HepG2 (cell line): Measurements from ENCODE around the gene ITIH2. TPM values are rescaled to one million over a fixed set of nuclear protein-coding genes. Genes with fewer than 3 reads are reported as not detected.

Source experiments
- CENPT ChIP-seq: sonication (generic); formaldehyde crosslinking; IDR thresholded peaks from 2 replicates; pipeline ENCODE4 v1.8.0; 2022; ENCODE audit warnings: low read depth, mild to moderate bottlenecking, moderate library complexity, missing genetic modification reagents
- DMAP1 ChIP-seq: IDR thresholded peaks from 2 replicates; pipeline ENCODE4 v1.6.1; 2016
- ELF1 ChIP-seq: sonication (generic); formaldehyde crosslinking; IDR thresholded peaks from 2 replicates; pipeline ENCODE4 v1.4.0; 2020; ENCODE audit warnings: missing genetic modification reagents
- EZH2 ChIP-seq: conservative IDR thresholded peaks from 2 replicates; pipeline ENCODE4 v1.6.1; 2012; ENCODE audit warnings: mild to moderate bottlenecking, low read depth, low read length, moderate library complexity
- HMGA1 ChIP-seq: sonication (generic); formaldehyde crosslinking; conservative IDR thresholded peaks from 2 replicates; pipeline ENCODE4 v1.4.0; 2020; ENCODE audit warnings: missing genetic modification reagents
- KLF11 ChIP-seq: IDR thresholded peaks from 2 replicates; pipeline ENCODE4 v1.6.1; 2016; ENCODE audit warnings: missing compliant biosample characterization
- MTA3 ChIP-seq: sonication (generic); formaldehyde crosslinking; IDR thresholded peaks from 2 replicates; pipeline ENCODE4 v1.4.0; 2020; ENCODE audit warnings: missing genetic modification reagents
- NCOA1 ChIP-seq: sonication (generic); formaldehyde crosslinking; IDR thresholded peaks from 2 replicates; pipeline ENCODE4 v1.9.0; 2021; ENCODE audit warnings: missing genetic modification reagents
- SMAD9 ChIP-seq: sonication (generic); formaldehyde crosslinking; IDR thresholded peaks from 2 replicates; pipeline ENCODE4 v1.5.1; 2020; ENCODE audit warnings: mild to moderate bottlenecking, missing genetic modification reagents
- TAF15 ChIP-seq: fragments of 200-400 bp; formaldehyde crosslinking; IDR thresholded peaks from one replicate; pipeline ENCODE4 v1.6.1; 2018; ENCODE audit warnings: mild to moderate bottlenecking, low read depth, low read length; ENCODE audit not compliant: poor library complexity, severe bottlenecking
- TEF ChIP-seq: sonication (generic); formaldehyde crosslinking; IDR thresholded peaks from 2 replicates; pipeline ENCODE4 v1.5.0; 2020; ENCODE audit warnings: missing genetic modification reagents
- ZBTB21 ChIP-seq: sonication (generic); formaldehyde crosslinking; IDR thresholded peaks from 2 replicates; pipeline ENCODE4 v1.4.0; 2020; ENCODE audit warnings: missing genetic modification reagents
- ZNF256 ChIP-seq: sonication (generic); formaldehyde crosslinking; conservative IDR thresholded peaks from 2 replicates; pipeline ENCODE4 v1.4.0; 2020; ENCODE audit warnings: missing genetic modification reagents
- ZNF724P ChIP-seq: sonication (generic); formaldehyde crosslinking; IDR thresholded peaks from 2 replicates; pipeline ENCODE4 v1.8.0; 2022; ENCODE audit warnings: missing genetic modification reagents, borderline replicate concordance
- ZNF879 ChIP-seq: sonication (generic); formaldehyde crosslinking; IDR thresholded peaks from 2 replicates; pipeline ENCODE4 v1.8.1; 2023; ENCODE audit warnings: missing genetic modification reagents
- polyA plus RNA-seq, 8 experiments: library from polyadenylated mRNA; depleted of rRNA in 3 of 8; stranded (reverse) in 7 of 8; unstranded in 1 of 8; fragments of >200 nt; fragmentation: Illumina TruSeq in 4 of 8; extraction: Trizol in 4 of 8; gene quantifications; 2 replicates each; pipeline versions ENCODE4 v1.2.1 to v1.2.3, GENCODE V29; 2011 to 2016; ENCODE audit warnings: low read depth in 4 of 8, missing spikeins in 1 of 8, mixed read lengths in 1 of 8; ENCODE audit not compliant: insufficient read depth in 1 of 8
- total RNA-seq, 5 experiments: library from RNA; depleted of rRNA; stranded (reverse); fragments of >200 nt; fragmentation: Illumina TruSeq; extraction: Trizol; gene quantifications; 2 replicates each; pipeline ENCODE4 v1.2.3, GENCODE V29; 2016; ENCODE audit warnings: low read depth in 1 of 5
- TF ChIP-seq, protein P1 (sequence below): sonication (generic); formaldehyde crosslinking; IDR thresholded peaks from 2 replicates; pipeline ENCODE4 v1.4.0; 2020; ENCODE audit warnings: missing genetic modification reagents
- TF ChIP-seq, protein P2 (sequence below): IDR thresholded peaks from 2 replicates; pipeline ENCODE4 v1.6.1; 2012; ENCODE audit warnings: low read length, improper control_type of control experiment
- TF ChIP-seq, protein P3 (sequence below): sonication (generic); formaldehyde crosslinking; IDR thresholded peaks from 2 replicates; pipeline ENCODE4 v1.8.0; 2022; ENCODE audit warnings: low read depth, missing genetic modification reagents
- TF ChIP-seq, protein P4 (sequence below): IDR thresholded peaks from 2 replicates; pipeline ENCODE4 v1.6.1; 2012; ENCODE audit warnings: inconsistent platforms

The ITIH2 gene
- total and polyA plus RNA-seq, 2 of the 13 experiments (the other 11 are each of a cell fraction or from before 2014, with no cell fraction given), result 1,197 to 1,427 TPM

GRCh38 chr10:7787857-7788638 lies 84.9 kb downstream of the ITIH2 start, which contains the start of the genes ATP5F1C and KIN (continued):
- TF ChIP-seq, protein P1, sequence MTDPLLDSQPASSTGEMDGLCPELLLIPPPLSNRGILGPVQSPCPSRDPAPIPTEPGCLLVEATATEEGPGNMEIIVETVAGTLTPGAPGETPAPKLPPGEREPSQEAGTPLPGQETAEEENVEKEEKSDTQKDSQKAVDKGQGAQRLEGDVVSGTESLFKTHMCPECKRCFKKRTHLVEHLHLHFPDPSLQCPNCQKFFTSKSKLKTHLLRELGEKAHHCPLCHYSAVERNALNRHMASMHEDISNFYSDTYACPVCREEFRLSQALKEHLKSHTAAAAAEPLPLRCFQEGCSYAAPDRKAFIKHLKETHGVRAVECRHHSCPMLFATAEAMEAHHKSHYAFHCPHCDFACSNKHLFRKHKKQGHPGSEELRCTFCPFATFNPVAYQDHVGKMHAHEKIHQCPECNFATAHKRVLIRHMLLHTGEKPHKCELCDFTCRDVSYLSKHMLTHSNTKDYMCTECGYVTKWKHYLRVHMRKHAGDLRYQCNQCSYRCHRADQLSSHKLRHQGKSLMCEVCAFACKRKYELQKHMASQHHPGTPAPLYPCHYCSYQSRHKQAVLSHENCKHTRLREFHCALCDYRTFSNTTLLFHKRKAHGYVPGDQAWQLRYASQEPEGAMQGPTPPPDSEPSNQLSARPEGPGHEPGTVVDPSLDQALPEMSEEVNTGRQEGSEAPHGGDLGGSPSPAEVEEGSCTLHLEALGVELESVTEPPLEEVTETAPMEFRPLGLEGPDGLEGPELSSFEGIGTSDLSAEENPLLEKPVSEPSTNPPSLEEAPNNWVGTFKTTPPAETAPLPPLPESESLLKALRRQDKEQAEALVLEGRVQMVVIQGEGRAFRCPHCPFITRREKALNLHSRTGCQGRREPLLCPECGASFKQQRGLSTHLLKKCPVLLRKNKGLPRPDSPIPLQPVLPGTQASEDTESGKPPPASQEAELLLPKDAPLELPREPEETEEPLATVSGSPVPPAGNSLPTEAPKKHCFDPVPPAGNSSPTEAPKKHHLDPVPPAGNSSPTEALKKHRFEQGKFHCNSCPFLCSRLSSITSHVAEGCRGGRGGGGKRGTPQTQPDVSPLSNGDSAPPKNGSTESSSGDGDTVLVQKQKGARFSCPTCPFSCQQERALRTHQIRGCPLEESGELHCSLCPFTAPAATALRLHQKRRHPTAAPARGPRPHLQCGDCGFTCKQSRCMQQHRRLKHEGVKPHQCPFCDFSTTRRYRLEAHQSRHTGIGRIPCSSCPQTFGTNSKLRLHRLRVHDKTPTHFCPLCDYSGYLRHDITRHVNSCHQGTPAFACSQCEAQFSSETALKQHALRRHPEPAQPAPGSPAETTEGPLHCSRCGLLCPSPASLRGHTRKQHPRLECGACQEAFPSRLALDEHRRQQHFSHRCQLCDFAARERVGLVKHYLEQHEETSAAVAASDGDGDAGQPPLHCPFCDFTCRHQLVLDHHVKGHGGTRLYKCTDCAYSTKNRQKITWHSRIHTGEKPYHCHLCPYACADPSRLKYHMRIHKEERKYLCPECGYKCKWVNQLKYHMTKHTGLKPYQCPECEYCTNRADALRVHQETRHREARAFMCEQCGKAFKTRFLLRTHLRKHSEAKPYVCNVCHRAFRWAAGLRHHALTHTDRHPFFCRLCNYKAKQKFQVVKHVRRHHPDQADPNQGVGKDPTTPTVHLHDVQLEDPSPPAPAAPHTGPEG (CRISPR knock-in tag), result no peak
- TF ChIP-seq NCOA1 (CRISPR knock-in tag) (no peak), ZBTB21 (CRISPR knock-in tag) (no peak), TAF15 (no peak), DMAP1 (peak; percentile 89; the same call in 1 of the 2 replicates), ZNF724P (CRISPR knock-in tag) (0 out of 2 replicates have a peak, but pooled peaks have one; percentile 80), EZH2 (no peak), TEF (CRISPR knock-in tag) (no peak), MTA3 (CRISPR knock-in tag) (no peak), SMAD9 (no peak), HMGA1 (no peak), ZNF879 (peak; percentile 57; the same call in 1 of the 2 replicates), ZNF256 (peak; percentile 19; the same call in 1 of the 2 replicates), CENPT (0 out of 2 replicates have a peak, but pooled peaks have one; percentile 48), KLF11 (CRISPR knock-in tag) (no peak), ELF1 (CRISPR knock-in tag) (peak; percentile 94)
- TF ChIP-seq, protein P2, sequence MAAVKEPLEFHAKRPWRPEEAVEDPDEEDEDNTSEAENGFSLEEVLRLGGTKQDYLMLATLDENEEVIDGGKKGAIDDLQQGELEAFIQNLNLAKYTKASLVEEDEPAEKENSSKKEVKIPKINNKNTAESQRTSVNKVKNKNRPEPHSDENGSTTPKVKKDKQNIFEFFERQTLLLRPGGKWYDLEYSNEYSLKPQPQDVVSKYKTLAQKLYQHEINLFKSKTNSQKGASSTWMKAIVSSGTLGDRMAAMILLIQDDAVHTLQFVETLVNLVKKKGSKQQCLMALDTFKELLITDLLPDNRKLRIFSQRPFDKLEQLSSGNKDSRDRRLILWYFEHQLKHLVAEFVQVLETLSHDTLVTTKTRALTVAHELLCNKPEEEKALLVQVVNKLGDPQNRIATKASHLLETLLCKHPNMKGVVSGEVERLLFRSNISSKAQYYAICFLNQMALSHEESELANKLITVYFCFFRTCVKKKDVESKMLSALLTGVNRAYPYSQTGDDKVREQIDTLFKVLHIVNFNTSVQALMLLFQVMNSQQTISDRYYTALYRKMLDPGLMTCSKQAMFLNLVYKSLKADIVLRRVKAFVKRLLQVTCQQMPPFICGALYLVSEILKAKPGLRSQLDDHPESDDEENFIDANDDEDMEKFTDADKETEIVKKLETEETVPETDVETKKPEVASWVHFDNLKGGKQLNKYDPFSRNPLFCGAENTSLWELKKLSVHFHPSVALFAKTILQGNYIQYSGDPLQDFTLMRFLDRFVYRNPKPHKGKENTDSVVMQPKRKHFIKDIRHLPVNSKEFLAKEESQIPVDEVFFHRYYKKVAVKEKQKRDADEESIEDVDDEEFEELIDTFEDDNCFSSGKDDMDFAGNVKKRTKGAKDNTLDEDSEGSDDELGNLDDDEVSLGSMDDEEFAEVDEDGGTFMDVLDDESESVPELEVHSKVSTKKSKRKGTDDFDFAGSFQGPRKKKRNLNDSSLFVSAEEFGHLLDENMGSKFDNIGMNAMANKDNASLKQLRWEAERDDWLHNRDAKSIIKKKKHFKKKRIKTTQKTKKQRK, result no peak
- TF ChIP-seq, protein P3, sequence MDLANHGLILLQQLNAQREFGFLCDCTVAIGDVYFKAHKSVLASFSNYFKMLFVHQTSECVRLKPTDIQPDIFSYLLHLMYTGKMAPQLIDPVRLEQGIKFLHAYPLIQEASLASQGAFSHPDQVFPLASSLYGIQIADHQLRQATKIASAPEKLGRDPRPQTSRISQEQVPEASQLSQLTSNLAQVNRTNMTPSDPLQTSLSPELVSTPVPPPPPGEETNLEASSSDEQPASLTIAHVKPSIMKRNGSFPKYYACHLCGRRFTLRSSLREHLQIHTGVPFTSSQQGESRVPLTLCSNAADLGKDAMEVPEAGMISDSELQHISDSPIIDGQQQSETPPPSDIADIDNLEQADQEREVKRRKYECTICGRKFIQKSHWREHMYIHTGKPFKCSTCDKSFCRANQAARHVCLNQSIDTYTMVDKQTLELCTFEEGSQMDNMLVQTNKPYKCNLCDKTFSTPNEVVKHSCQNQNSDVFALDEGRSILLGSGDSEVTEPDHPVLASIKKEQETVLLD, result no peak
- TF ChIP-seq, protein P4, sequence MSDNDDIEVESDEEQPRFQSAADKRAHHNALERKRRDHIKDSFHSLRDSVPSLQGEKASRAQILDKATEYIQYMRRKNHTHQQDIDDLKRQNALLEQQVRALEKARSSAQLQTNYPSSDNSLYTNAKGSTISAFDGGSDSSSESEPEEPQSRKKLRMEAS, result peak; percentile 83
